ENCODE measurements around the gene DCDC2C. TPM values are rescaled to one million over a fixed set of nuclear protein-coding genes. Genes with fewer than 3 reads are reported as not detected.
A peak's percentile ranks its signal among the peaks of the same experiment; 100 is the strongest.

The DCDC2C gene
- total and polyA plus RNA-seq, 2 experiments from 2014 or later = not detected

DNA sequence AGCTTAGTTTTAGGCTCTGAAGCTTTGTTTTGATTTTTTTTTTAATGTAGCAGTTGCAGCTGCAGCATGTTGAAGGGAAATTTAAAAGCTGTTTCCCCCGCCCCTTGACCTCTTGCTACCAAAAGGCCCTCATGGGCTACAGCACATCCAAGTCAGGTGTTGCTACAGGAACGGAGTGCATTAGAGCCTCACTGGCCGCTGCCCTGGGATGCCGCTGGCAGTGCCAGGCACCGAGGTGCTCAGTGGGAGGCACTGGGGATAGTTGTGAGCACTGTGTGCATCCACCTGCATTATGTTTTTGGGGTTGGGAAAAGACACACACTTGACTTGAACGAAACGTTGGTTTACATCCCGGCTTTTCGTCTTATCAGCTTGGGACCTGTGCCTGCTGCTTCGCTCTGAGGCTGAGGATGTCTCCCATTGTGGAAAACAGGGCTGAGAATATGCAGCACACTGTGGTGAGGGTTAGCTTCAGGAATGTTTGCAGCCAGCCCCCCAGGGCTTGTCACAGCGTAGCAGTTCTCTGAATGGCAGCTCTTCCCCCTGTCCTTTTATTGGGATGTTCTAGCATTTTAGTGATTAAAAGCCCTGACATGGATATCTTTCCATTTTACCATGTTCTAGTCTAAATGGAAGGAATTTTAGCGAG is 24.1 kb downstream of the DCDC2C start:
- Histone ChIP-seq H3K4me3 (no peak overlapping the region), H3K36me3 (no peaks in the 10 kb centered on the region), H3K27ac (no peak overlapping the region), H3K4me1 (ENCODE audit: low read depth) (no peaks in the 10 kb centered on the region), H3K27me3 (peaks cover 9% of the 10 kb centered on the region), H3K9me3 (ENCODE audit: low read depth) (no peaks in the 10 kb centered on the region)
- TF ChIP-seq, protein P1, sequence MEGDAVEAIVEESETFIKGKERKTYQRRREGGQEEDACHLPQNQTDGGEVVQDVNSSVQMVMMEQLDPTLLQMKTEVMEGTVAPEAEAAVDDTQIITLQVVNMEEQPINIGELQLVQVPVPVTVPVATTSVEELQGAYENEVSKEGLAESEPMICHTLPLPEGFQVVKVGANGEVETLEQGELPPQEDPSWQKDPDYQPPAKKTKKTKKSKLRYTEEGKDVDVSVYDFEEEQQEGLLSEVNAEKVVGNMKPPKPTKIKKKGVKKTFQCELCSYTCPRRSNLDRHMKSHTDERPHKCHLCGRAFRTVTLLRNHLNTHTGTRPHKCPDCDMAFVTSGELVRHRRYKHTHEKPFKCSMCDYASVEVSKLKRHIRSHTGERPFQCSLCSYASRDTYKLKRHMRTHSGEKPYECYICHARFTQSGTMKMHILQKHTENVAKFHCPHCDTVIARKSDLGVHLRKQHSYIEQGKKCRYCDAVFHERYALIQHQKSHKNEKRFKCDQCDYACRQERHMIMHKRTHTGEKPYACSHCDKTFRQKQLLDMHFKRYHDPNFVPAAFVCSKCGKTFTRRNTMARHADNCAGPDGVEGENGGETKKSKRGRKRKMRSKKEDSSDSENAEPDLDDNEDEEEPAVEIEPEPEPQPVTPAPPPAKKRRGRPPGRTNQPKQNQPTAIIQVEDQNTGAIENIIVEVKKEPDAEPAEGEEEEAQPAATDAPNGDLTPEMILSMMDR (IDR thresholded peaks at IDR 0.05; ENCODE audit: low read depth, low read length) = no peak
- no peak for DNase-seq (ENCODE audit: low read depth in 1 of 2, low spot score in 1 of 2)

GRCh38 chr2:3728104-3729054 is 25.0 kb downstream of the DCDC2C start:
- DNase-seq (ENCODE audit: low read depth in 1 of 2, low spot score in 1 of 2) = peak; percentile 62 to 67
- no peaks in the 10 kb centered on the region for H3K4me1 ChIP-seq (ENCODE audit: low read depth)
- peaks cover 9% of the 10 kb centered on the region for H3K27me3 ChIP-seq
- no peaks in the 10 kb centered on the region for H3K36me3 ChIP-seq
- no peaks in the 10 kb centered on the region for H3K9me3 ChIP-seq (ENCODE audit: low read depth)
- H3K4me3 ChIP-seq = no peak overlapping the region
- no peak overlapping the region for H3K27ac ChIP-seq
- TF ChIP-seq, protein P1 (IDR thresholded peaks at IDR 0.05; ENCODE audit: low read depth, low read length) = peak; percentile 57

DNA sequence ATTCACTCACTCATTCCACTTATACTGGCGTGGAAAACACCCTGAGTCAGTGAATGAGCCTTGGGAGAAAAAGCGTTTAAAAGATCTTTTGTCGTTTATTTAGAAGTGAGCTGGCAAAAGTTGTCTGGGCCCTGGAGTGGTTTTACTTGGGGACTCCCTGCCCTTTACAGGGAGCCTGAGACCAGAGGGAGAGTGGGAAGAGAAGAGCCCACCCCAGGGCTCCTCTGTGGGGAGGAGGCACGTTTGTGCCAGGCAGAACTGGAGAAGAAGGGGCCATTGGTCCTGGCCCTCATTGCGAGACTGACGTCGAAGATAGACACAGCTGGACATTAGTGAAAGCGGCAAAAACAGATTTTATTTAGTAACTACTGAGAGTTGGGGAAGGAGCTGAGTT is 25.7 kb downstream of the DCDC2C start:
- TF ChIP-seq, protein P1 (IDR thresholded peaks at IDR 0.05; ENCODE audit: low read depth, low read length) = no peak

DNA sequence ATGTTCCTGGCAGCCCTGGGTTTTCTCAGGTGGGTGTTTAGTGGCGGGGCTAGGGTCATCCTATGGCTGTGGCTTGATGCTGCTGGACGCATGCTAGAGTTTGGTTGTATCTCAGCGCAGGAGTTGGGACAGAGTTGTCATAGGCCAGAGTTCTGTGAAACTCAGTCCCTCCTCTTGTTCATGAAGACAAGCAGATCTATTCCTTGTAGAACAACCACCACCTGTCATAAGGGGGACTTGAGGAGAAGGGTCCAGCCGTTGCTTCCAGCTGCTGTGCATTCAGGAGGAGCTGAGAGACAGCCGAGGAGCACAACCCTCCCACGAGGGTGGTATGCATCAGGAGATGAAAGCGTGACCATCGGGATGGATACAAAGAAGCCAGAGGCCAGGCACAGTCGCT is 26.4 kb downstream of the DCDC2C start:
- H3K27ac ChIP-seq = no peak overlapping the region
- DNase-seq (ENCODE audit: low read depth in 1 of 2, low spot score in 1 of 2) = no peak
- H3K9me3 ChIP-seq (ENCODE audit: low read depth) = no peaks in the 10 kb centered on the region
- H3K36me3 ChIP-seq = no peaks in the 10 kb centered on the region
- no peaks in the 10 kb centered on the region for H3K4me1 ChIP-seq (ENCODE audit: low read depth)
- H3K27me3 ChIP-seq = peaks cover 9% of the 10 kb centered on the region
- TF ChIP-seq, protein P1 (IDR thresholded peaks at IDR 0.05; ENCODE audit: low read depth, low read length) = no peak
- H3K4me3 ChIP-seq = no peak overlapping the region

More for the DNA sequence above, 25.7 kb downstream of the DCDC2C start:
- H3K36me3 ChIP-seq = no peaks in the 10 kb centered on the region
- peaks cover 9% of the 10 kb centered on the region for H3K27me3 ChIP-seq
- no peaks in the 10 kb centered on the region for H3K9me3 ChIP-seq (ENCODE audit: low read depth)
- no peak overlapping the region for H3K4me3 ChIP-seq
- H3K27ac ChIP-seq = no peak overlapping the region
- no peak for DNase-seq (ENCODE audit: low read depth in 1 of 2, low spot score in 1 of 2)
- no peaks in the 10 kb centered on the region for H3K4me1 ChIP-seq (ENCODE audit: low read depth)

- no peak overlapping the region for H3K4me3 ChIP-seq
- no peaks in the 10 kb centered on the region for H3K4me1 ChIP-seq (ENCODE audit: low read depth)
- no peak overlapping the region for H3K27ac ChIP-seq
- peaks cover 9% of the 10 kb centered on the region for H3K27me3 ChIP-seq
- H3K36me3 ChIP-seq = no peaks in the 10 kb centered on the region
- TF ChIP-seq, protein P1 (IDR thresholded peaks at IDR 0.05; ENCODE audit: low read depth, low read length) = no peak
- H3K9me3 ChIP-seq (ENCODE audit: low read depth) = no peaks in the 10 kb centered on the region
- no peak for DNase-seq (ENCODE audit: low read depth in 1 of 2, low spot score in 1 of 2)
Measured at GRCh38 chr2:3730646-3731045, 27.3 kb downstream of the DCDC2C start.
